ENCODE measurements around the gene TMEM161B. TPM values are rescaled to one million over a fixed set of nuclear protein-coding genes. Genes with fewer than 3 reads are reported as not detected.

Gene TMEM161B
- total RNA-seq, 4 donors from 2014 or later, result 10.7 to 31.0 (median 25.3) TPM

DNA sequence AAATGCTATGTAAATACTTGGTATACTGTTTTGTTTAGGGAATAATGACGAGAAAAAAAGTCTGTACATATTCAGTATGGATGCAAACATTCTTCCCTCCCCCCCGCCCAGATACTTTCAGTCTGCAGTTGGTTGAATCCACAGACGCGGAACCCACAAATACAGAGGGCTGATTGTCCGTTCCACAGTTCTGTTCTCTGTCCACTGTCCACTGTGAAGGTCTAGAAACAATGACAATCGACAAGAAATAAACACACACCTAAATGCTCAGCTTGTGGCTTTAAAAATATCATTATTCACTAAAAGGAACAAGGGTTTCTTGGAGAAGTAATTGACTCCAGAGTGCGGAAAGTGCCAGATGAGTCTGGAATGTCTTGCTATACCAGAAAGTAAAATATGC lies 109.1 kb downstream of the TMEM161B start:
- DNase-seq, result no peak
- TF ChIP-seq POLR2A (IDR thresholded peaks at IDR 0.05), result no peak
- TF ChIP-seq, protein P1, sequence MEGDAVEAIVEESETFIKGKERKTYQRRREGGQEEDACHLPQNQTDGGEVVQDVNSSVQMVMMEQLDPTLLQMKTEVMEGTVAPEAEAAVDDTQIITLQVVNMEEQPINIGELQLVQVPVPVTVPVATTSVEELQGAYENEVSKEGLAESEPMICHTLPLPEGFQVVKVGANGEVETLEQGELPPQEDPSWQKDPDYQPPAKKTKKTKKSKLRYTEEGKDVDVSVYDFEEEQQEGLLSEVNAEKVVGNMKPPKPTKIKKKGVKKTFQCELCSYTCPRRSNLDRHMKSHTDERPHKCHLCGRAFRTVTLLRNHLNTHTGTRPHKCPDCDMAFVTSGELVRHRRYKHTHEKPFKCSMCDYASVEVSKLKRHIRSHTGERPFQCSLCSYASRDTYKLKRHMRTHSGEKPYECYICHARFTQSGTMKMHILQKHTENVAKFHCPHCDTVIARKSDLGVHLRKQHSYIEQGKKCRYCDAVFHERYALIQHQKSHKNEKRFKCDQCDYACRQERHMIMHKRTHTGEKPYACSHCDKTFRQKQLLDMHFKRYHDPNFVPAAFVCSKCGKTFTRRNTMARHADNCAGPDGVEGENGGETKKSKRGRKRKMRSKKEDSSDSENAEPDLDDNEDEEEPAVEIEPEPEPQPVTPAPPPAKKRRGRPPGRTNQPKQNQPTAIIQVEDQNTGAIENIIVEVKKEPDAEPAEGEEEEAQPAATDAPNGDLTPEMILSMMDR (IDR thresholded peaks at IDR 0.05), result no peak
- Histone ChIP-seq H3K9me3 (no peaks in the 10 kb centered on the region), H3K27me3 (no peaks in the 10 kb centered on the region), H3K36me3 (no peaks in the 10 kb centered on the region), H3K4me3 (no peak overlapping the region), H3K27ac (no peak overlapping the region), H3K4me1 (no peaks in the 10 kb centered on the region)

DNA sequence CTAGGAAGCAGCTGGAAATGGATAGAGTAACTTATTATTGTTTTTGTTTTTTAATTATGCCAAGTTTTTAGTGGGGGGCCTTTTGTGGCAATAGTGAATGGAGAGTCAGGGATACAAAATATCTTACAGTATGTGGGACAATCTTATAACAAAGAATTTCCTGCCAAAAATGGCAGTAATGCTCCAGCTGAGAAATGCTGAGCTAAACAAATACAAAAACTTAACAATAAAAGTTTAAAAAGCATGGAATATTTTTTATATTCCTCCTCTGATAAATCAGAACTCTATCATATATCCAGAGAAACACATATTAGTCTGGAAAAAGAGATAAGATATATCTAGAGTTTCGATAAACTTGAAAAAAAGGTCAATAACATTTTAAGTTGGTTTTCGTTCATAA lies 110.6 kb downstream of the TMEM161B start:
- no peak for TF ChIP-seq POLR2A (IDR thresholded peaks at IDR 0.05)
- TF ChIP-seq, protein P1 (IDR thresholded peaks at IDR 0.05), result no peak
- H3K36me3 ChIP-seq, result no peaks in the 10 kb centered on the region
- DNase-seq, result no peak
- H3K27ac ChIP-seq, result no peak overlapping the region
- no peaks in the 10 kb centered on the region for H3K27me3 ChIP-seq
- H3K4me3 ChIP-seq, result no peak overlapping the region
- no peaks in the 10 kb centered on the region for H3K4me1 ChIP-seq
- no peaks in the 10 kb centered on the region for H3K9me3 ChIP-seq

DNA sequence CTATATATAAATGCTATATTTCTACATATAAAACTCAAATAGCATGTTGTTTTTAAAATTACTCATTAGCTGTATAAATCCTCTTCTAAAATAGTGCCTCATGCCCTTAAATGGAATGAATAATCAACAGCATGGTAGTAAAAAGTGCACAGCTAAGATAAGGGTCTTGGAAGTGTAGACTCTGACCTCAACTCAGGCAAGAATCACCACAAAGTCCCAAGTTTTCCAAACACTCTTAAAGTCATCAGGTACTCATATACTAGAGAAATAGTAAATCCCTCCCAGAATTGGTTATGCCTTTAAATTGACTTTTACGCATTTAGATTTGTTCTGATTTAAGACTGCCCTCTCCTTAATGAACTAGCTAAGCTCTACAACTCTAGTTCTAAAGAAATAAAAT lies 113.8 kb downstream of the TMEM161B start:
- no peak for DNase-seq
- Histone ChIP-seq H3K4me3 (no peak overlapping the region), H3K4me1 (no peaks in the 10 kb centered on the region), H3K36me3 (no peaks in the 10 kb centered on the region), H3K27ac (no peak overlapping the region), H3K27me3 (no peaks in the 10 kb centered on the region), H3K9me3 (peaks cover 0 to 6% (median 0%) of the 10 kb centered on the region in 4 donors)
- TF ChIP-seq, protein P1 (IDR thresholded peaks at IDR 0.05), result no peak
- no peak for TF ChIP-seq POLR2A (IDR thresholded peaks at IDR 0.05)

DNA sequence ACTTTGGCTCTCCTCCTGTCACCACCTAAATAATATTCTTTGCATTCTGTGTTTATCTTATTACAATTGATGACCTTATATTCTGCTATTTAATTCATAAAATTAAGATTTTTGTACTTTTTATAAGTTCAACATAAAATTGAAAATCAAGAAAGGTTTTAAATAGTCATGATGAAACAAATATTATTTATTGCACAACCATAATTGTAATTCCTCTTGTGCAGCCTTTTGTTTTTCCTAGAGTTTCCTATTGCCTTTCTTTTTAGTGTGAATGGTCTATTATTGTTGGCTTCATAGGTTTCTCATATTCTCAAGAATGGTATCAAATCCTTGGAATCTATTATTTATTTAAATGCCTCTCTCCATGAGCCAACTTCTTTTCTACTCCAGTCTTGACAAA lies 117.9 kb downstream of the TMEM161B start:
- DNase-seq, result no peak
- no peak for TF ChIP-seq POLR2A (IDR thresholded peaks at IDR 0.05)
- TF ChIP-seq, protein P1 (IDR thresholded peaks at IDR 0.05), result no peak
- H3K27me3 ChIP-seq, result peaks cover 0 to 4% of the 10 kb centered on the region in 2 donors
- H3K4me3 ChIP-seq, result no peak overlapping the region
- H3K4me1 ChIP-seq, result peaks cover 0 to 1% (median 0%) of the 10 kb centered on the region in 4 donors
- H3K36me3 ChIP-seq, result no peaks in the 10 kb centered on the region
- H3K9me3 ChIP-seq, result peaks cover 0 to 6% (median 0%) of the 10 kb centered on the region in 4 donors
- H3K27ac ChIP-seq, result no peak overlapping the region

DNA sequence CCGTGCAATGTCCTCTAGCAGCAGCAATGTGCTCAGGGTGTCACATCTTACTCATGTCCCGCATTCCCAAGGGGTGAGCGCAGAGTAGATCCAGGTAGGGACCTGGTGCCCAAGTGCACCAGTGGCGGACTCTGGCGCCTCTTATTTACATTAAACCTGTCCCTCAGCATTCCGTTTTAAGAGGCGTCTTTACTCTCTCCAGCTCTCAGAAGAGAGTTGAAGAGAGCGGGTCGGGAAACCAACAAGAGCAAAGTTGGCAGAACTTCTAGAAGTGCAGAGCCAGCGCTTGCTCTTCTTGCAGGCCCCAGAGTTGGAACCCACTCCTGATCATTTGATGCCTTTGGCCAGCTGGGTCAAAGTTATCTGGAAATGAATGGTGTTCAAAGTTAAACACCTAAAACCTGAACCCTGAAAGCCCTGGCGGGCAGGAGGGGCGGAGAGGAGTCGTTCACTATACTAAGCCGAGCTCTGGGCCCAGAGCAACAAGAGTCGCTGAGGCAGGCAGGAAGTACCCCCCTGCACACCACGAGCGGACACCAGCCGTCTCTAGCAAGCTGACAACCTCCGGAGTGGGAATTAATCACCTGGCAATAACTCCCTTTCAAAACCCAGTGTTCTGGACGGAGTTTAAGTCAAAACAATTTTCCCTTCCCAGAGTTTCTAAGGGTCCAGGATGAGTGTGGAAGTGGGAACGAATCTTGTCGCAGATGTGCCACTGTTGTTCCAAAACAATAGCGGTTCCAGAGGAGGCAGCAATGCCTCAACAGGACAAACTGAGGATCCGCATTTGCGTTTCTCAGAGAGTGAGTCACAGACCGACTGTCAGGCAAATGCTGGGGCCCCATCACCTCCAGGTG lies 122.8 kb downstream of the TMEM161B start:
- Histone ChIP-seq H3K9me3 (peaks cover 0 to 3% (median 0%) of the 10 kb centered on the region in 4 donors), H3K36me3 (no peaks in the 10 kb centered on the region), H3K4me3 (no peak overlapping the region), H3K27me3 (peaks cover 0 to 20% of the 10 kb centered on the region in 2 donors), H3K27ac (no peak overlapping the region), H3K4me1 (peaks cover 0 to 36% (median 0%) of the 10 kb centered on the region in 4 donors)
- TF ChIP-seq, protein P1 (IDR thresholded peaks at IDR 0.05), result no peak
- TF ChIP-seq POLR2A (IDR thresholded peaks at IDR 0.05), result no peak
- DNase-seq, result no peak

Data from Peyer's patch (tissue), 4 donors.